GM19099 (cell line): ENCODE results near the gene MYL1.

ENCODE experiments used
- POLR2A ChIP-seq: IDR thresholded peaks from 3 replicates; pipeline ENCODE4 v1.6.1; 2011; ENCODE audit warnings: low read depth; ENCODE audit not compliant: insufficient read length; ENCODE audit errors: extremely low read depth

Gene MYL1

DNA sequence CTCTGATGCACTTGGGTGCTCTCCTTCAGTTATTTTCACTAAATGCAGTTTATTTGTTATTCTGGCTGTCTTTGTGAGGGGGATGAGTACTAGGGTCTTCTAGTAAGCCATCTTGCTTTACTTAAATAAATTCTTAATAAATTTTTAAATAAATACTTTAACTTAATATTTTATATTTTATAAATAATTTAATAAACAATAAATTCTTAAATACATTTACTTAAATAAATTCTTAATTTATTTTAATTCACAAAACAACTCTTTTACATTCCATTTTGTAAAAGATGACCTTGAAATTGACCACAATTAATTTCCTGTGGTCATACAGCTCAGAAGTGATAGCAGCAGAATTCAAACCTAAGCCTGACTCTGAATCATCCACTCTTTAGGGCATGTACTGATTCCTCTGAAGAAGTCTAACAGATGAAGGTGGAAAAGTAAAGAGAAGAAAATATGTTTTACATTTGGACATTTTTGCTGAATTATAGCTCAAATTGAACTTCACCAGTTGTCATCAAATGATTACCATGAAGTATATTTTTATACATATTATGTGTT, 28.8 kb downstream of the MYL1 start:
- TF ChIP-seq POLR2A = no peak

DNA sequence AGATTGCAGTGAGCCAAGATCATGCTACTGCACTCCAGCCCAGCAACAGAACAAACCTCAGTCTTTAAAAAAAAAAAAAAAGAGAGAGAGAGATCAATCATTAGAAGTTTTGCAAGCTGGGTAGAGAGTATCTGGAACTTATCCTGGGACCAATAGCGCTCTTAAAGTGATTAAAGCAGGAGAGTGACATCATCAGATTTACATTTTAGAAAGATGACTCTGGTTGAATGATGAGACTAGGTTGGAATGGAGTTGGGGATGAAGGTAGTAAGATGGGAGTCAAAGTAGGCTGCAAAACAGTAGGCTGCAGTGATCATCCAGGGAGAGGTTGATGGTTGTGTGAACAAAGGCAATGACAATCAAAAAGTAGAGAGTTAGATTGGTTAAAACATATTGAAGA, 37.8 kb downstream of the MYL1 start:
- no peak for TF ChIP-seq POLR2A

DNA sequence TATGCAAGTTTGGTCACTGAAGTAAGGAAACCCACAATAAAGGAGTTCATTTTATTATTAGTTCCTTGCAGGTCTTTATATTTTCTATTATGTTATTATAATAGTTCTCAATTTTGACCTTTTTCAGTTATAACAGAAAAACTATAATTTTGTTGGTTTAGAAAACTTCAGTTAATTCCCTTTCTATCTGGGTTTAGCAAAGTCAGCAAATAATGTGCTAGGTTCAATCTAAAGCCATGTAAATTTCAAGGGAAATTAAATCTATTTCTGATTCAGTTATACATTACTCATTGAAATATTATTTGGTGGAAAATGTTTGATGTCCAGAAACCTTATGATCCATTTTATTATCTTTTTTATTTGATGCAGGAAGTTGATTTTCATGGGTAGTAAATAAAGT, 43.7 kb downstream of the MYL1 start:
- no peak for TF ChIP-seq POLR2A

DNA sequence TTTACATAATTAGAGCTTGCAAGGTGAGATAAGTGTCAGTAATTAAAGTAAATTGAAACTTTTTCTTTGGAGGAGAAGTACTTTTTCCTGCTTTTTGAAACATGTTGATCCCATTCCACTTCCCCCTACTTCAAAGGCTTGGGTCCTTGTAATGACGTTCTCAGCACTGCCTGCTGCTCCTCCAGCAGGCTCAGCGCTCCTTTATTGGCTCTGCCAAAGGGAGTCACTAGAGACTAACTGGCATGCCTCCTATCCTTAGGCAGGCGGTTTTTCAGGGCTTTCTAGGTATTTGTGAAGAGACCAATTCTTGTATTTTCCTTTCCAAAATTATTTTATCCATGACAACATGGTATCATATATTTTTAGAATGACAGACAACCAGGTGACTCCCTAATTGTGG, 45.8 kb downstream of the MYL1 start:
- TF ChIP-seq POLR2A = no peak

DNA sequence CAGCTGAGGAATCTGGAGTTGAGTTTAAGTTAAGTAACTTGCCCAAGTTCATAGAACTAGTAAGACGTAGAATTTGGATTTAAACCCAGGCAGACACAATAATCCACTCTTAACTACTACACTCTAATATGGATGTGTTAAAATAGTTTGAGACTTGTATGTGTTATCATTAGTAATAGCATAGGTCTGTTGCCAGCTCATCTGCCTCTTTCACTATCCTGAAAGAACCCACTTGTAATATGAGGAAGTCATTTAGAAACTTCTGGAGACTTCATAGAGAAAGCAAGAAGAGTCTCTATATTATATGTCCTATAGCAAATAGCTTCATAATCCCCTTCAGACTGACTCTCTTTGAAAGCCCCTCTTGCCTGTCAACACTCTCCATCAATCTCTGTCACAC, 46.7 kb downstream of the MYL1 start:
- TF ChIP-seq POLR2A = no peak

DNA sequence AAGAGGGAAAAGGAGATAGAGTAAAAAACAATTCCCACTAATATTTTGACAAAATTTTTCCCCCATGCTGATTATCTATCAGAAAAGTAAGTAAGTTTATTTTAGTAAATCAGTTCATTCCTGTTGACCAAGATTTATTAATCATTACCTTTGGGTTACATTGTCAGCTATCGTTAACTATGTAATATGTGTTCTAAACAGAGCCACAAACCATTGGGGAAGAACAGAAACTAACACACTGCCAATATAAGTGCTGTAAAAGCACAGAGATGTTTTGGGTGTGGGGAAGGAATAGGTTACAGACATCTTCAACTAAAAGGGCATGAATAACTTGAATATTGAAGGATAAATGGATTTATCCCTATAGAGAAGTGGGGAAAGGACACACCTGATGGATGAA, 47.3 kb downstream of the MYL1 start:
- TF ChIP-seq POLR2A = no peak

DNA sequence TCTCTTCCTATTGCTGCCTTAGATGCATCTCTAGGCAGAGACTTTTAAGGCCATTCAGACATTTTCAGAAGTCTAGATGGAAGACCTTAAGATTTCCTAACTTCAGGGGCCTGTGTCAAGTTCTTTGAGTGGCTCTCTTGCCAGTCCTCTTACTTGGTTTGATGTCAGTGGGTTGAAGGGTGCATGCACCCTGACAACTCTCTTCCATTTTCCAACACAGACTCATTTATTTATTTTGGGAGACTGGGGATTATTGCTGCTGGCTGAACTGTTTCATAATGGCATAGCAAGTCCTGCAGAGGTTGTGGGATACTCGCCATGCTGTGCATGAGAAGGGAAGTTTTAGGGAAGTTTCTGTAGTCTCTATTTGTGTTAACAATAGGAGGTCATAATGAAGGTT, 50.7 kb downstream of the MYL1 start:
- TF ChIP-seq POLR2A = no peak

DNA sequence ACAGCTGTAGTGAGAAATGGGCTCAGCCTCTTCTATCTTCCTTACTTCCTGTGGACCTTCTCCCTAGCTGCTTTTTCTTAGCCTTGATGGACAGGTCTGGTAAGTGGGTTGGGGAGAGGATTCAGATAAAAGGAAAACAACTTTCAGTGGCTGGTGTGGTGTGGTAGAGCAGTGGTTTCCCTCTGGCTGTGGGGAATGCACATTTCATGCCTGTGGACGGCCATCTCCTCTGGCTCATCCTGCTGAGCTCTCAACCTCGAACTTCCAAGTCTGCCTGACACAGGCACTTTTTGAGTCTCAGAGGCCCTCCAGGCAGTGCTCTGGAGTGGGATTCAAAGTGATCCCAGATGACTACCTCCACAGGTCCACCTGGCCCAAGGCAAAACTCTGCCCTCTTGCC, 51.1 kb downstream of the MYL1 start:
- TF ChIP-seq POLR2A = no peak

DNA sequence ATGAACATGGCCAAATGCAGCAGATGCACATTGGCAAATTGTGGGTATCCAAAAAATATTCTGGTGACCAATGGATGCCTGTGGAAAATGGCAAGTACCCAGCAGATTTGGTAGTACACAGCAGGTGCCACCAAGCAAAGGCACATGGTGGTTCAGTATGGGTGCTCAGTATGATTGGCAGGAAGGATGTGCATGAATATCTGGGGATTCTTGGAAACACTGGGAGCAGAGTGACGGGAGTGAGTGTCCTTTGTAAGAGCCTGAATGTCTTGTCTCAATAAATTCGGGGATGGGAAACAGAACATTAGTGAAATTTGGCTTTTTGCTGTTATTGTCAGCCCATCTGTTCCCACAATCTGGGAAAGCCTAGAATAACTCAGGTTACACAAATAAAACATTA, 52.9 kb downstream of the MYL1 start:
- no peak for TF ChIP-seq POLR2A

DNA sequence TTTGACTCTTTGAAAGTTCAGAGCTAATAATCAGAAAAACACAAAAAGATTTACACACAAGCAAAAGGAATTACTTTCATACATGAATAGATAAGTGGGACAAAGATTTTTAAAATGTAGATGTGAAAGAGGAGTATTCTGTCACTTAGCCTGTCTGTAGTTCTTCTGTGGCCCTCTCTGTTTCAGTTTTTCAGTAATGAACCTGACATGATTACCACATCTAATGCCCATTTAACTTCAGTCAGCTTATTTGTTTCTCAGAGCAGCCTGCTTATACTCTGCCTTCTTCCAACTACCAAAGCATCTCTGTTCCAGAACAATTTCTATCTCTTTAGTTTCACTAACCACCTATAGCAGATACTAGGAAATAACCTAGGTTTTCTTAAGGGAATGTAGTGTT, 55.3 kb downstream of the MYL1 start:
- TF ChIP-seq POLR2A = no peak

DNA sequence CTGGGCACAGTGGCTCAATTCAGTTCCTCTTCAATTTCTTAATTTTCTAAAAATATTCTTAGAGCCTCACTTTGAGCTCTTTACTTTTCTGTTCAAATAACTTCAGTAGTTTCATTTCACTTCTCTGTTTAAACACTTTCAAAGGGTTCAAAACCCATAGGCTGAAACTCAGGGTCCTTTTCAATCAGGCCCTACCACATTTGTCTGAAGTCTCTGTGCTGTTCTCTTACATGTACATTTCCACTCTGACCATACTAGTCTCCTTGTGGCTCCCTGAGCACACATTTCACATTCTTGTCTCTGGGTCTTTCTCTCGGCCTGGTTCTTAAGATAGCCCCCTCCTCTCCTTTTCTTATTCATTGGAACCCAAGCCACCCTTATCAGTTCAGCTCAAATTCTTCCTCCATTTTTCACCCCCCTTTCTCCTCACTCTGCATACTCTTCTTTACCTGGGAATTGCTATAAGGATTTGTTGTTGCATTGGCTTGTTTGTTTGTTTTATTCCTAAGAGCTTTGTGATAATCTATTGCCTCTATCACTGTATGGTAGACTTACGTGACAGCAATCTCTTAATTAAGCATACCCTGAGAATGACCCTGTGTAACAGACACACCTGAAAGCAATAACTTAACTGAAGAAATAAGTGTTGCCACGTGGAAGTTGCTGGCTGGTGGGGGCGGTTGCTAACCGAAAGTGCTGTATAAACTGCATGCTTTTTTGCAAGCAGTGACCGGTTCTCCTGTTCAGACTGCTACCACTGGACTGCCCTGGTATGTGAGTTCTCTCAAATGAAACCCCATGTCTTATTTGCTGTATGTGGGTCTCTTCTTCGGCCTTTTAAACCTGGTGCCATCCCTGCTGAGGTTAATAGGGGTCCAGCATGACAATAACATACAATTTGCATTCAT, 62.0 kb downstream of the MYL1 start:
- no peak for TF ChIP-seq POLR2A

DNA sequence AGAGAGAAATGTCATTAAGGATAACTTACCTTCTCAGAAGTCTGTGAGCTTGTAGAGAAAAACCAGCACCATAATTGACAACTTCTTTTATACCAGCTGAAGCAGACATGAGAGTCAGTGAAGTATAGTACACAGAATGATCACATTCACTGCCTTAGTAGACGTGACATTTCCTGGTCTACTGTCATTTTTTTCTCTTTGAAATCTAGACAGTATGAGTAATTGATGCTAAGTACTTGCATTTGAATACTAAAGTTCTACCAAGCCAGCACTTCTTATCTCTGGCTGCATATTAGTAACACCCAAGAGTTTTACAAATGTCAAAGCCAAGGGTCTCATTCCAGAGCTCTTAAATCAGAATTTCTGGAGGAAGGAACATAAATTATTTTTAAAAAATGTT, 64.4 kb downstream of the MYL1 start:
- no peak for TF ChIP-seq POLR2A
